A549 (cell line): Measurements from ENCODE around the gene GAS6.

Experiments
- CTCF ChIP-seq: fragments of >200 bp; sonication (Bioruptor Twin); formaldehyde crosslinking; IDR thresholded peaks from 3 replicates; pipeline ENCODE4 v1.5.1; 2016
- PHF8 ChIP-seq: fragments of 200-600 bp; sonication (generic); IDR thresholded peaks from 2 replicates; pipeline ENCODE4 v1.6.1; 2016; ENCODE audit warnings: low read depth, mild to moderate bottlenecking, antibody characterized with exemption, moderate library complexity, borderline replicate concordance
- POLR2A ChIP-seq: IDR thresholded peaks from 2 replicates; pipeline ENCODE4 v1.6.1; 2012; ENCODE audit warnings: mild to moderate bottlenecking, low read length
- REST ChIP-seq: fragments of 200-600 bp; sonication (generic); IDR thresholded peaks from 2 replicates; pipeline ENCODE4 v1.6.1; 2016; ENCODE audit warnings: antibody characterized with exemption, mild to moderate bottlenecking, moderate library complexity

GRCh38 chr13:113775451-113776145 is 88.3 kb downstream of the GAS6 start:
- TF ChIP-seq POLR2A: no peak
- no peak for TF ChIP-seq PHF8
- TF ChIP-seq CTCF: no peak
- TF ChIP-seq REST: no peak
